NOMO-1 treated with dmso at 0.1 percent for 144 hours (cell line): Measurements from ENCODE around the gene ME3.
A peak's percentile ranks its signal among the peaks of the same experiment; 100 is the strongest.
"Not testable (repeated sequence)": the region's sequence is repeated elsewhere in the genome, so short reads cannot be mapped to it uniquely, and the experiment has no call there.

Source experiments
- DNase-seq: peaks from one replicate; lab custom pipeline; 2025; ENCODE audit not compliant: unreplicated experiment; lab: John Stamatoyannopoulos, UW

ME3 gene

GRCh38 chr11:86666193-86666592, 6.2 kb downstream of the ME3 start:
- no peak for DNase-seq

GRCh38 chr11:86664930-86665329, 7.5 kb downstream of the ME3 start:
- no peak for DNase-seq

- no peak for DNase-seq
Measured at GRCh38 chr11:86663761-86664160, 8.7 kb downstream of the ME3 start.

GRCh38 chr11:86663291-86663690, 9.1 kb downstream of the ME3 start:
- no peak for DNase-seq

GRCh38 chr11:86660736-86661135, 11.7 kb downstream of the ME3 start:
- DNase-seq = no peak

- DNase-seq = no peak
Measured at GRCh38 chr11:86660088-86660487, 12.3 kb downstream of the ME3 start.

GRCh38 chr11:86658534-86658933, 13.9 kb downstream of the ME3 start:
- DNase-seq = no peak

- DNase-seq = not testable (repeated sequence)
Measured at GRCh38 chr11:86645212-86645611, 27.2 kb downstream of the ME3 start.

- DNase-seq = no peak
Measured at GRCh38 chr11:86644291-86644690, 28.1 kb downstream of the ME3 start.

GRCh38 chr11:86641537-86642261, 30.7 kb downstream of the ME3 start:
- no peak for DNase-seq

GRCh38 chr11:86639137-86639536, 33.3 kb downstream of the ME3 start:
- DNase-seq = no peak

- no peak for DNase-seq
Measured at GRCh38 chr11:86638673-86639072, 33.7 kb downstream of the ME3 start.

GRCh38 chr11:86637988-86638387, 34.4 kb downstream of the ME3 start:
- peak; percentile 7 for DNase-seq

- no peak for DNase-seq
Measured at GRCh38 chr11:86636275-86636674, 36.1 kb downstream of the ME3 start.

GRCh38 chr11:86632499-86633269, 39.7 kb downstream of the ME3 start:
- DNase-seq = no peak

GRCh38 chr11:86630229-86630981, 42.0 kb downstream of the ME3 start:
- DNase-seq = no peak

GRCh38 chr11:86629045-86629706, 43.2 kb downstream of the ME3 start:
- no peak for DNase-seq

- no peak for DNase-seq
Measured at GRCh38 chr11:86627776-86628455, 44.5 kb downstream of the ME3 start.

- DNase-seq = no peak
Measured at GRCh38 chr11:86625981-86626380, 46.4 kb downstream of the ME3 start.

GRCh38 chr11:86625544-86625943, 46.9 kb downstream of the ME3 start:
- DNase-seq = no peak

- no peak for DNase-seq
Measured at GRCh38 chr11:86624366-86624765, 48.0 kb downstream of the ME3 start.
